HG02623 (cell line): ENCODE measurements around the gene CASZ1.

Source experiments
- ATAC-seq: cut with Tn5 transposase; IDR thresholded peaks from one replicate; pipeline ENCODE4 v1.9.1; 2021; ENCODE audit warnings: moderate library complexity; ENCODE audit not compliant: unreplicated experiment

Gene CASZ1

GRCh38 chr1:10612436-10613160, 183.8 kb downstream of the CASZ1 start:
- ATAC-seq, result no peak

GRCh38 chr1:10610901-10611600, 185.4 kb downstream of the CASZ1 start:
- no peak for ATAC-seq

DNA sequence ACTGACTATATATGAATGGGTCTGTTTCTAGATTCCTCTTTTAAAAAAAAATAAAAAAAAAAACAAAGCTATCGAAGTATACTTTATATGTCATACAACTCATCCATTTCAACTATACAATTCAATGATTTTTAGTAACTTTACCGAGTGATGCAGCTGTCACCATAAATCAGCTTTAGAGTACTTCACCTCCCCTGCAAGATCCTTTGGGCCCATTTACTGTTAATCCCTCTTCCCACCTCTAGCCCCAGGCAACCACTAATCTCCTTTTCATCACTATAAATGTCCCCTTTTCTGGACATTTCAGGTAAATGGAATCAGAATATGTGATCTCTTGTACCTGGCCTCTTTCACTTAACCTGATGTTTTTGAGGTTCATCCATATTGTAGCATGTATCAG, 187.8 kb downstream of the CASZ1 start:
- no peak for ATAC-seq

DNA sequence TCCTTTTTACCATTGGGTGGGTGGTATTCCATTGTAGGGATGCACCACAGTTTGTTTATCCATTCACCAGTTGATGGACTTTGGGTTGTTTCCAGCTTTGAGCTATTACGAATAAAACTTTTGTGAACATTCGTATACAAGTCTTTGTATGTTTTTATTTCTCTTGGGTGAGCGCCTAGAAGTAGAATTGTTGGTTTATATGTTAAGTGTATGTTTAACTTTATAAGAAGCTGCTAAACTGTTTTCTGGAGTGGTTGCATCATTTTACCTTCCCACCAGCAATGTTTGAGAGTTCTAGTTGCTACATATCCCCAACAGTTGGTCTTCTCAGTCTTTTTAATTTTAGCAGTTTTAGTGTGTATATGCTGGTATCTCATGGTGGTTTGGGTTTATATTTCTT, 189.2 kb downstream of the CASZ1 start:
- no peak for ATAC-seq

DNA sequence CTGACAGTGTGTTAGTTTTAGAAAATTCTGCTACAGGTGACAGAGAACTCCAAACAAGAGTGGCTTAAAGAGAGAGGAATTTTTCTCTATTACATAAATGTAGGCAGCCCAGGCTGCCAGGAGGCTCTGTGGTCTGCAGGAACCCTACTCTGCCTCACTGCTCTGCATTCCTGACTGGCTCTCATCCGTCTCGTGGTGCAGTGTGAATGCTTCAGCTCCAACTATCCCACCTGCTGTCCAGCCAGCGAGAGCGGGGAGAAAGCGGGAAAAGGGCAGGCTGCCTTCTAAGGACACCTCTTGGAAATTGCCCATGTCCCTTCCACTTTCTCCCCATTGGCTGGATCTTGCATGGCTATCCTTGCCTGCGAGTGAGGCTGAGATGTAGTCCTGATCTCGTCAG, 190.4 kb downstream of the CASZ1 start:
- no peak for ATAC-seq

GRCh38 chr1:10604966-10605365, 191.5 kb downstream of the CASZ1 start:
- ATAC-seq, result no peak

DNA sequence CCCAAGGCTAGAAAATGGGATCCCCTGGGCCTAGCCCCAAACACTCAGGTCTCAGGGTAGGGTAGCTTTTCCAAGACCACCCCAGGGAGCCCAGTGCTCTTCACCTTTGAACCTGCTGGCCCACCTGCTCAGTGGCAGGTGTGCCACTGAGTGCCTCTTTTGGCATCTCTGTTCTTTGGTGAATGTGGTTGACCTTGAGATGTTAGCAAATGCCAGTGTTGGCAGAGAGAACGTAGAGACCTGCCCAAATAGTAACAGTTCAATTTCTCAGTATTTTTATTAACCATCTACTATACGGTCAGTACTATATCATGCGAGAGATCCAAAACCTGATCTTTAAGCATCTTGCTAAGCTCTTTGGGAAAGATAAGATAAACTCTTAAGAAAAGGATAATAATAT, 193.5 kb downstream of the CASZ1 start:
- ATAC-seq, result no peak

DNA sequence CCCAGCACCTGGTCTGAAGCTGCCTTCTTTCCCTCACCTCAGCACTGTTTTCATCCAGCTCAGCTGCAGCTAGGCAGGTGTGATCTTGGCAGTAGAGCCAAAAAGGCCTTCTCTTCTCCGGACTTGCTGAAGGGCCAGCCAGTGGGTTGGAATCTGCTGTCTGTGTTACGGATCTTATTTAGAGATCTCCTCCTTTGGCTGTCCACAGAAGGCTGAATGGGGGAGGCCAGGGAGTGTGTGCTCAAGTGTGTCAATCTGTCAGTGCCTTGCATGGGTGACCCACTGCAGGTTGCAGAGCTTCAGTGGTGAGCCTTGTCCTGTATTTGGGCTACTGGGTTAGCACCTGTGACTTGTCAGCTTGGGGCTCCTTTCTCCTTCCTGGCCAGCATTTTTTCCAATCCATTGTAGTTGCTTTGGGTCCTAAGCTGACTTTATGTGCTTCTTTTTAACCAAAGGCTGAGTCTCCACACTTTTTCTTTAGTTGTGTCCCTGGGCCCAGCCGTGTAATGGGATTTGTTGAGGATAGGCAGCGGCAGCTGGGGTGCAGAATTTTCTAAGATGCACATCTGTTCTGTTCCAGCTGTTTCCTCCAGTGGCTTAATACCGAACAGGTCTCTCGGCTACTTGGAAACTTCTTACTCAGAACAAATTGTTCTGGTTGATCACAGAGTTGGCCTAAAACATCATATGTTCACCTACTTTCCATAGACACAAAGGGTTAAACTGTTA, 194.9 kb downstream of the CASZ1 start:
- ATAC-seq, result no peak

- ATAC-seq, result no peak
These were observed 197.1 kb downstream of the CASZ1 start for GRCh38 chr1:10599194-10599861.

- no peak for ATAC-seq
These were observed 198.1 kb downstream of the CASZ1 start for GRCh38 chr1:10598389-10598702.

DNA sequence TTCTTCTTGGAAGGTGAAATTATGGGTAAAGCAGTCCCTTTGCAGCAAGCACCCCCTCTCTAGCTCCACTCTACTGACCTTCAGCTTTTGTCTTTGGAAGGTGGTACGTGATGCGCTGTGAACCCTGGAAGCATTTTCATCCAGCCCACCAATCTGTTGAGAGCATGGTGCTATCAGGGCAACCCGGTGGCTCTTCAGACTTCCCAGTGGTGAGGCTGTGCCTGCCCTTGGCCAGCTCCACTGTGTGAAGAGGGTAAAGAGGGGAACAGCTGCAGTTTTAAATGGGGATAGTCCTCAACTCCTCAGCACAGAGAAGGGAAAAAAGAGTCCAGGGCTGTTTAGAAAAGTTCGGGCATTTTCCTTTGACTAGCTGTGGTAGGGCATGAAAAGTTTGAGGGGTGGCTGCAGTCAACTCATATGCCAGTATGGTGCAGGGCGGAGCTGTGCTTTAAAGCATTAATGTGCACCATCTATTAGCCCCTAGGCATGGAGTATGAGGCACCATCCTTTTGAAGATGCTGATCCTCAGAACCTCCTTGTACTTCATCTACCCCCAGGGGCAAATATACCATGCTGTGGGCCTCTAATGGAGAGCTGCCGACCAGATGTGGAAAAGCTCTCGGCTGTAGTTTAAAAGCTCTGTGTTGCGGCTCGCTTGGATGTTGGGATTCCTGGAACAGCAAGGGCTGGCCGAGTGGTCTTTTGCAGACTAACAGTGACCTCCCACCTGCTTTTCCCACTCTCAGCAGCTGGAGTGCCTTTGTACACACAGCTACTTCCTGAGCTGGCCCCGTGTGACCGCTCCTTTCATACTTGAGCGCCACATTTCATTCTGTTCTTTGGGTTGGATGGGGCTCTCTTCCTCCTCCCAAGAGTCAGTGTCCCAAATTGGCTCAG, 198.7 kb downstream of the CASZ1 start:
- no peak for ATAC-seq

GRCh38 chr1:10596780-10597179, 199.7 kb downstream of the CASZ1 start:
- no peak for ATAC-seq

GRCh38 chr1:10594595-10595223, 201.7 kb downstream of the CASZ1 start:
- ATAC-seq, result no peak

- no peak for ATAC-seq
These were observed 202.7 kb downstream of the CASZ1 start for GRCh38 chr1:10593750-10594149.

DNA sequence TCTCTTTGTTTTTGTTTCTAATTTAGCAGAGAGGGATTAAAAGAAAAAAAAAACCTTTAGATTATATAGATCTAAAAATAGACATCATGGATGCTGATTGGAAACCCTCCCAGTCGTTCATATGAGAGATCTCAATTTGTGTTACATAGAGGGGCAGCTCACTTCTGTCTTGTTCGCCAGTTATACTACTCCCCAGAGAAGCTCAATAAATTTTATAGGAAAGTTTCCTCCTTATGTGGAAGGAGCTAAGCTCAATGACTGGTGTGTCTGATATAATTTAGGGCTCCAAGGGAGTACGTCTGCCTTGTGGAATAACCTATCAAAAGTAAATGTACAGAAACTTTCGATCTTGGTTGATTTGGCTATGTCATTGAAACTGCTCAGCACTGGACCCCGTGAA, 204.1 kb downstream of the CASZ1 start:
- no peak for ATAC-seq

DNA sequence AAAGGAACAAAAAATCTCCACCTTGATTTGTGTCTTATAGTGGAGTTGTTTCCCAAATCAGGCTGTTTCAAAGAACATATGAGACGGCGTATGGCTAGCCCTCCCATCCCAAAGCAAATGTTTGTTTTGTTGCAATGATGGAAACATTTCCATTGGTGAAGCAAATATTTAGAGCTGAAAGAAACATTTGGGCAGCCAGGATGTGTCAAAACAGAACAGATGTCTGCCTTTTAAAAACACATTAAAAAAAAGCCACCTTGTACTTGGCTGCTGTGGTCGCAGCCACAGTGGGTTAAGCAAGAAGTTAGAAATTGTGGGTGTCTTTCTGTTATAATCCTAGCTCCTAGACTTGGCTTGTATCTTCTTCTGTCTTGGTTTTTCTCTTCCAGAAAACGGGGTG, 205.4 kb downstream of the CASZ1 start:
- no peak for ATAC-seq

DNA sequence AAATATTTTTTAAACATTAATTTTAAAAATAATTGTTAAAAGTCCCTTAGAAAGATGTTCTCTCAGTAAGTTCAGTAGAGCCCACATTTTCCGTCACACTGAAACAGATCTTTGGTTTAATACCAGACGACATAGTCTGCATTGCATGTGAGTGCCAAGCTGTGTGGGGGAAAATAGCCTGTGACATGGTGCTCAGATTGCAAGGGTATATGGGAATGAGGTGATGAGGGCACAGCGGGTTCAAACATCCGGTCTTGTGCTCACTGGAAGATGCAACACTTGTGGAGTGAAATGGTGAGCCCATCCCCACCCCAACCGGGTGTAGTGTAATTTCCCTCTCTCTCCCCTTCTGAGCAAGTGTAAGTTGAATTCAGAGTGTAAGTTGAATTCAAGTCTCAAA, 207.4 kb downstream of the CASZ1 start:
- no peak for ATAC-seq

DNA sequence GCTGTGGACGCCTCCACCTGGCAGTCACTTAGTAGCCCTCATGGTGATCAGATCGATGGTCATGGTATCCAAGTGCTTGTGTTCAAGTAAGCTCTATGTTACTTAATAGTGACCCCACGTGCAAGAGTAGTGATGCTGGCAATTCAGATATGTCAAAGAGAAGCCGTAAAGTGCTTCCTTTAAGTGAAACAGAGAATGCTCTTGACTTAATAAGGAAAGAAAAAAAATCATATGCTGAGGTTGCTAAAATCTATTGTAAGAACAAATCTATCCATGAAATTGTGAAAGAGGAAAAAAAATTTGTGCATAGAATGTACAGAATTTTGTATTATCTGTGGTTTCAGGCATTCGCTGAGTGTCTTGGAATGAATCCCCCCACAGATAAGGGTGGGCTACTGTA, 207.8 kb downstream of the CASZ1 start:
- no peak for ATAC-seq
